GM06990 (cell line): ENCODE results near the gene ITIH4.

ENCODE experiments used
- DNase-seq: peaks from one replicate; pipeline ENCODE4 v3.0.0-alpha.2; 2011; ENCODE audit not compliant: insufficient read length; ENCODE audit errors: extremely low read depth
- H3K27me3 ChIP-seq: replicated peaks from 2 replicates; pipeline ENCODE4 v1.6.0; 2011; ENCODE audit warnings: low read length; ENCODE audit not compliant: control insufficient read depth, insufficient read depth
- H3K36me3 ChIP-seq: 2 replicates; pipeline ENCODE4 v1.5.1; 2011; ENCODE audit warnings: low read length; ENCODE audit not compliant: control insufficient read depth, insufficient read depth
- H3K4me3 ChIP-seq: replicated peaks from 2 replicates; pipeline ENCODE4 v1.5.1; 2011; ENCODE audit warnings: low read depth, mild to moderate bottlenecking, control low read depth, low read length
- TF ChIP-seq, protein P1 (sequence below): IDR thresholded peaks from 2 replicates; pipeline ENCODE4 v1.5.1; 2011; ENCODE audit warnings: low read length, control low read depth, mild to moderate bottlenecking, inconsistent platforms; ENCODE audit not compliant: insufficient read depth, poor library complexity, severe bottlenecking

ITIH4 gene

DNA sequence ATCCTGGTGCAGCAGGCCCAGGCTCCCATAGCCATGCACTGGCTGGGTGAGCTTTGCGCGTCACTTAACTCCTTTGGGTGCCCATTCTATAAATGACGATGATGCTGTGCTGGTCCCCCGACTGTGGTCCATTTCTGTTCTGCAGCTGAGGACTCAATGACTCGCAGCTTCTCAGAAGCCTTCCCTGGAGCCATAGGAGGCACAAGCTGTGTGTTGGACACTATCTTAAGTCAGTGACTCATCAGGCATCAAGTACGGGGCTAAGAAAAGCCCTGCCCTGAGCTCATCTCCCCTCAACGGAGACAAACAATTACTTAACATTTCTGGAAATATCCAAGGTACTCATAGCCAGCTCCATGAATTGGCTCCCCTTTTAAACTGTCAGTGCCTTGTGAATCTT, 18.1 kb upstream of the ITIH4 start:
- Histone ChIP-seq H3K4me3 (no peak overlapping the region), H3K27me3 (no peaks in the 10 kb centered on the region), H3K36me3 (peaks cover 11% of the 10 kb centered on the region)
- DNase-seq = no peak
- TF ChIP-seq, protein P1, sequence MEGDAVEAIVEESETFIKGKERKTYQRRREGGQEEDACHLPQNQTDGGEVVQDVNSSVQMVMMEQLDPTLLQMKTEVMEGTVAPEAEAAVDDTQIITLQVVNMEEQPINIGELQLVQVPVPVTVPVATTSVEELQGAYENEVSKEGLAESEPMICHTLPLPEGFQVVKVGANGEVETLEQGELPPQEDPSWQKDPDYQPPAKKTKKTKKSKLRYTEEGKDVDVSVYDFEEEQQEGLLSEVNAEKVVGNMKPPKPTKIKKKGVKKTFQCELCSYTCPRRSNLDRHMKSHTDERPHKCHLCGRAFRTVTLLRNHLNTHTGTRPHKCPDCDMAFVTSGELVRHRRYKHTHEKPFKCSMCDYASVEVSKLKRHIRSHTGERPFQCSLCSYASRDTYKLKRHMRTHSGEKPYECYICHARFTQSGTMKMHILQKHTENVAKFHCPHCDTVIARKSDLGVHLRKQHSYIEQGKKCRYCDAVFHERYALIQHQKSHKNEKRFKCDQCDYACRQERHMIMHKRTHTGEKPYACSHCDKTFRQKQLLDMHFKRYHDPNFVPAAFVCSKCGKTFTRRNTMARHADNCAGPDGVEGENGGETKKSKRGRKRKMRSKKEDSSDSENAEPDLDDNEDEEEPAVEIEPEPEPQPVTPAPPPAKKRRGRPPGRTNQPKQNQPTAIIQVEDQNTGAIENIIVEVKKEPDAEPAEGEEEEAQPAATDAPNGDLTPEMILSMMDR = no peak

DNA sequence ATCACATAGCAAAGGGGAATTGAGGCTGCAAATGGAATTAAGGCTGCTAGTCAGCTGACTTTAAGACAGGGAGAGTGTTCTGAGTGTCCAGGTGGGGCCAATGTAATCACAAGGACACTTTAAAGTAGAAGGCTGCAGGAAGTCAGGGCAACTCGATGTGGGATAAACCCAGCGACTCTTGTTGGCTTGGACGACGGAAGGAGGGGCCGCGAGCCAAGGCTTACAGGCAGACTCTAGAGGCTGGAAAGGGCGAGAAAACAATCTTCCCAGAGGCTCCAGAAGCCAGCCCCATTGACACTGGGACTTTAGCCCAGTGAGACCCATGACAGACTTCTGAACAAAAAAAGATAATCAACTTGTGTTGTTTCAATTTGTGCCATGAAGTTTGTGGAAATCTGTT, 17.3 kb upstream of the ITIH4 start:
- Histone ChIP-seq H3K27me3 (no peaks in the 10 kb centered on the region), H3K36me3 (peaks cover 11% of the 10 kb centered on the region), H3K4me3 (no peak overlapping the region)
- TF ChIP-seq, protein P1 = no peak
- no peak for DNase-seq

DNA sequence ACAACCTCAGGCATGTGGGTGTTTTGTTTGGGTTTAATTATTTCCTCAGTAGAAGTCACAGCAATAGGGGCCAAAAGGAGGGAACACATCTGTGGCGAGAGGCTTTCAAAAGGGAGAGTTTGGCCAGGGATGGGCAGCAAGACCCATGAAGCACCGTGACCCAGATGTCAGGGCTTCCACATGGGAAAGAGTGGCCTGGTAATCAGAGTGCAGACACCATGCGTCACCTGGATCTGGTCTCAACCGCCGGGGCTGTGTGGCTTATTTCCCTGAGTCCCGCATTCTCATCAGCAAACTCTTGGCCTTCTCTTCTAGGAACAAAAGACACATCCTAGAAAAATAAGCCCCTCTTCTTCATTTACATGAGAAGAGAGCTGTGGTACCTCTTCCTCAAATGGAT, 16.8 kb upstream of the ITIH4 start:
- TF ChIP-seq, protein P1 = no peak
- Histone ChIP-seq H3K36me3 (peaks cover 16% of the 10 kb centered on the region), H3K4me3 (no peak overlapping the region), H3K27me3 (no peaks in the 10 kb centered on the region)
- no peak for DNase-seq

DNA sequence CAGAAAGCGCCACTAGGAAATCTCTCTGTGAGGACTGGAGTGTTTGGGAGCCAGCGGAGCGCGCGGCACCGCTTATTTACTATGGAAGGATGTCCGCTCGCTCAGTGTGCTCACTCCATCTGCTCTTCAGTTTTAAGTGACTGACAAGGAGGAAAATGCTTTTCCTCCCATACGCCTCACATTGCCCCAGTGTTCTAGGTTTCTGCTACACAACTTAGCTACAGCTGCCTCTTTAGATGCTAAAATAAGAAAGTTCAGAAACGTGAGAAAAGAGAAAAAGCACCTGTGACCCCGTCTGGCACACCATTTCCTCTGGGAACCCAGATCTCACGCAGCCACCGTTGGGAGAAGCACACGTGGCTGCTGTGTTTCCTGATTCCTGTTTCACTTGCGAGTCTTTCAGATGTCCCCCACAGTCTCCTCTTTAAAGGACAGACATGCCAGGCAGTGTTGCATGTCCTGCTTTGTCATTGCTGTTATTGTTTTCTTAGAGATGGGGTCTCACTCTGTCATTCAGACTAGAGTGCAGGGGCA, 16.0 kb upstream of the ITIH4 start:
- TF ChIP-seq, protein P1 = no peak
- Histone ChIP-seq H3K27me3 (no peaks in the 10 kb centered on the region), H3K36me3 (peaks cover 15% of the 10 kb centered on the region), H3K4me3 (no peak overlapping the region)
- DNase-seq = no peak

DNA sequence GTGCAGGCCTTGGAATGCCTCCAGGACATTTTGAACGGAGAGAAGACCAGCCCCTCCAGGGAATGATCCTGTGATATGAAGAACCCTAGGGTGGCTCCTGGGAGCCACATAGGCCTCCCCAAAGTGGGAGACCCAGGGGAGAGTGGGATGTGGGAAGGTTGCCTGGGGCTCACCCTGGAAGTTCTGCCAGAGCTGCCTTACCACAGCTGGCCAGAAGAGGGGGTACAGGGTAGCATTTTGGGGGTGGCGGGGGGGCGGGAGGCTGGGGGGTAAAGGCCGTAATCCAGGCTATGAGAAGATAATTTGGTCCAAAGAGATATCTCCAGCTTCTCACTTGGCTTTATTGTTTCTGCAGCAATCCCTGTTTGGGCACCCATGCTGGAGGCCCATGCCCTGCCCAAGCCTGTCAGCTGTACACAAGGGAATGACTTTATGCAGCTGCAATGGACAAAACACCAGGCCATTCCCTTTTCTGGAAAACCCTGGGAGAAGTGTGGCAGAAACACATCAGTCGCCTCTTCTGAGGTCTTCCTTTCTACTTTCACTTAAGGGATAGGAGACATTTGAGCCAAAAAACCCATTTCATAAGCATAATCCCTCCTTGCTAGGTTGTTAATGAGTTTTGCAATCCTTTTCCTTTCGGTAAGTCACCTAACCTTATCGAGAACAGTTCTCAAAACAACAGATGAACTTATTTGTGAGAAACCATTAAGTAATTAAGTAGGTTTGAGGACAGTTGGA, 15.4 kb upstream of the ITIH4 start:
- no peak overlapping the region for H3K4me3 ChIP-seq
- H3K36me3 ChIP-seq = peaks cover 16% of the 10 kb centered on the region
- H3K27me3 ChIP-seq = no peaks in the 10 kb centered on the region
- TF ChIP-seq, protein P1 = peak; percentile 66
- no peak for DNase-seq
